Glutamatergic neuron (in vitro differentiated cells): Measurements from ENCODE around the gene SPRY4. TPM values are rescaled to one million over a fixed set of nuclear protein-coding genes. Genes with fewer than 3 reads are reported as not detected.
A peak's percentile ranks its signal among the peaks of the same experiment; 100 is the strongest.

Experiments
- DNase-seq: peaks from one replicate; pipeline ENCODE4 v3.0.0; 2022
- H3K27ac Mint-ChIP-seq: one replicate; pipeline ENCODE4 v1.8.0; 2020; ENCODE audit warnings: mild to moderate bottlenecking, mixed read lengths, inconsistent platforms; ENCODE audit not compliant: unreplicated experiment
- H3K27me3 Mint-ChIP-seq: one replicate; pipeline ENCODE4 v1.8.0; 2020; ENCODE audit warnings: mild to moderate bottlenecking, moderate library complexity, mixed read lengths, inconsistent platforms; ENCODE audit not compliant: unreplicated experiment
- H3K36me3 Mint-ChIP-seq: one replicate; pipeline ENCODE4 v1.8.0; 2020; ENCODE audit warnings: mild to moderate bottlenecking, mixed read lengths, inconsistent platforms; ENCODE audit not compliant: unreplicated experiment
- H3K4me1 Mint-ChIP-seq: one replicate; pipeline ENCODE4 v1.8.0; 2020; ENCODE audit warnings: mild to moderate bottlenecking, low read depth, mixed read lengths, inconsistent platforms; ENCODE audit not compliant: unreplicated experiment
- H3K4me3 Mint-ChIP-seq: one replicate; pipeline ENCODE4 v1.8.0; 2020; ENCODE audit warnings: mild to moderate bottlenecking, mixed read lengths, inconsistent platforms; ENCODE audit not compliant: unreplicated experiment
- H3K9me3 Mint-ChIP-seq: one replicate; pipeline ENCODE4 v1.8.0; 2020; ENCODE audit warnings: mild to moderate bottlenecking, moderate library complexity, mixed read lengths, inconsistent platforms; ENCODE audit not compliant: unreplicated experiment
- total RNA-seq: library from RNA; stranded (reverse); fragmentation: NEBNext Ultra II Directional; extraction: Animal tissue kit (Norgen Biotek cat#: 25700); gene quantifications from one replicate; pipeline ENCODE4 v1.2.1, GENCODE V29; 2021; ENCODE audit not compliant: unreplicated experiment
- TF ChIP-seq, protein P1 (sequence below): fragments of 200-600 bp; sonication (generic); IDR thresholded peaks from one replicate; pipeline ENCODE4 v1.5.0; 2021; ENCODE audit not compliant: partially characterized antibody, unreplicated experiment

The SPRY4 gene
- total RNA-seq, 1 donor from 2014 or later = 12.5 TPM

DNA sequence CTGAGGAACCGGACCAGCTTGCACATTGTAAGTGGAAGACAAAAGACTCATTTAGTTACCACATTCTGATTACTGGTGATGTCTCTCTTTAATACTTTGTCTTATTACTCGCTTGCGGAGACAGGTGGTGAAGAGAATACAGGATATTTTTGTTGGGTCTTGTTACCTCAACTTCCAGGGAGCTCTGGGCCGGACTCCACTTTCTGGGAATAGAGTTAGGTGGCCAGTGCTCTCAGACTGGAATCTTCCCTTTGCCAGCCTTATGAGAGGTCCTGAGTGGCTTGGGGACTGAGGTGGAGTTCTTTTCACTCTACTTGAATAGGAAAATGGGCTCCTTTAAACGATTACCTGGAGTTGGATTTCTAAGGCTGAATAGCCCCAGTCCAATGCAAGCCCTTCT lies 33.3 kb upstream of the SPRY4 start:
- Mint-ChIP-seq H3K27ac (no peak overlapping the region), H3K4me1 (peaks cover 9% of the 10 kb centered on the region), H3K4me3 (peak overlapping the region; percentile 81), H3K9me3 (peaks cover 3% of the 10 kb centered on the region), H3K36me3 (no peaks in the 10 kb centered on the region), H3K27me3 (peaks cover 6% of the 10 kb centered on the region)
- TF ChIP-seq, protein P1, sequence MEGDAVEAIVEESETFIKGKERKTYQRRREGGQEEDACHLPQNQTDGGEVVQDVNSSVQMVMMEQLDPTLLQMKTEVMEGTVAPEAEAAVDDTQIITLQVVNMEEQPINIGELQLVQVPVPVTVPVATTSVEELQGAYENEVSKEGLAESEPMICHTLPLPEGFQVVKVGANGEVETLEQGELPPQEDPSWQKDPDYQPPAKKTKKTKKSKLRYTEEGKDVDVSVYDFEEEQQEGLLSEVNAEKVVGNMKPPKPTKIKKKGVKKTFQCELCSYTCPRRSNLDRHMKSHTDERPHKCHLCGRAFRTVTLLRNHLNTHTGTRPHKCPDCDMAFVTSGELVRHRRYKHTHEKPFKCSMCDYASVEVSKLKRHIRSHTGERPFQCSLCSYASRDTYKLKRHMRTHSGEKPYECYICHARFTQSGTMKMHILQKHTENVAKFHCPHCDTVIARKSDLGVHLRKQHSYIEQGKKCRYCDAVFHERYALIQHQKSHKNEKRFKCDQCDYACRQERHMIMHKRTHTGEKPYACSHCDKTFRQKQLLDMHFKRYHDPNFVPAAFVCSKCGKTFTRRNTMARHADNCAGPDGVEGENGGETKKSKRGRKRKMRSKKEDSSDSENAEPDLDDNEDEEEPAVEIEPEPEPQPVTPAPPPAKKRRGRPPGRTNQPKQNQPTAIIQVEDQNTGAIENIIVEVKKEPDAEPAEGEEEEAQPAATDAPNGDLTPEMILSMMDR = no peak
- DNase-seq = no peak

DNA sequence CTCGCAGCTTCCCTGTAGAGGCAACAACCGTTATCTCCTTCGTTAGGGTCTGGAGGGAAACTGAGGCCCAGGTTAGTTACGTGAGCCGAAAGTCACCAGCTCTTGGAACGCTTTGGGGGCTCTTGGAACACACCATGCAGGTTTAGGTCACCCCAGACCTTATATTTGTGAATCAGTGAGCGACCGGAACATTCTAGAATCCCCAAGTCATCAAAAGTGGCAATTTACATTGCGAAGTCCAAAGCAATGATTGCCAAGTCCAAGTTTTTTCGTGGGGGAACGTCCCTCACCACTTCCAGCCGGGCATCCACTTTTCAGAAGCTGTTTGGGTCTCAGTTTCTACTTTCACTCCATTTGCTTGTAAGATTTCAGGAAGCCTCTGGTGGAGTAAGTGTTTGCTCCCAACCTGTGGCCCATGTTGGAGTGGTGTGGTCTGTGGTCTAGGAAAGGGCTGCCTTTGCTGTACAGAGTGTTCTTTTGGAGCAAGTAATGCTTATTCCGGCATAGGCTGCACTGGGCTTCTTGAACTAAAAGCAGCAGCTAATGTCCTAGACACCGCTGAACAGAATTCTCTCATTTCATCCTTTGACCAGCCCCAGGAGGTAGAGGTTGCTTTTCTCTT lies 32.8 kb upstream of the SPRY4 start:
- Mint-ChIP-seq H3K9me3 (no peaks in the 10 kb centered on the region), H3K4me3 (peak overlapping the region; percentile 81), H3K36me3 (no peaks in the 10 kb centered on the region), H3K27ac (peak overlapping the region; percentile 81), H3K4me1 (peaks cover 9% of the 10 kb centered on the region), H3K27me3 (peaks cover 6% of the 10 kb centered on the region)
- DNase-seq = no peak
- TF ChIP-seq, protein P1 = no peak

DNA sequence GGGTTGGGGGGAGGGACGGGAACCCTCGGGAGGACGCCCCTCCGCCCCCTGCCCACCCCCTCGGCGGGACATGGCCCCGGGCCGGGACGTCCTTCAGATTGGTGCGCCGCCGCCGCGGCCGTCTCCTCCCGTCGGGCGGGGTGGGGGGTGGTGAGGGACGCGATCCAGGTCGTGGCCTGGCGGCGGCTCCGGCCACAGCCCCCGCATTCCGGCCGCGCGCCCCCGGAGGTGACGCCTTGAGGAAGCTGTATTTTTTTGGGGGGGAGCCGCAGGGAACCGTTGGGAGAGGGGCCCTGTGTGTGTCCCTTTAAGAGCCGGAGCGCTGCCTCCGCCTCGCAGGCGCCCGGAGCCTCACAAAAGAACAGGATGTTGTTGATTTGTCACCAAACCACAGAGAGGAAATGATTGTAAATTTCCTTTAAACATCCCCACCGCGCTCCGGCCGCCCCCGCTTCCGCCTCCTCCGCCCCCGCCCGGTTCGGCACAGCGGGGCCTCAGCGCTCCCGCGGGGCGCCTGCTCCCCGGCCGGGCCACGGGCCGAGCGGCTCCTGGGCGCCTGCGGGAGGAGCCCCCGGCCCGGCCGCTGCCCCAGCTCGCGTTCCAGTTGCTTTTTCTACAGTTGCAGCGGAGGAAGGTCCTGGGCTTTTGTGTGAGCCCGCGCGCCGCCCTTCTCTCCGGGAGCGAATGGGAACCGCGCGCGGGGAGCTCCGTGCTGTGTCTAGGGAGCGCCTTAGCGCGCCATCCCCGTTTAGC lies 32.1 kb upstream of the SPRY4 start:
- H3K27ac Mint-ChIP-seq = peak overlapping the region; percentile 81
- DNase-seq = peak; percentile 78
- no peaks in the 10 kb centered on the region for H3K36me3 Mint-ChIP-seq
- H3K4me3 Mint-ChIP-seq = peak overlapping the region; percentile 85
- H3K27me3 Mint-ChIP-seq = peaks cover 6% of the 10 kb centered on the region
- peaks cover 9% of the 10 kb centered on the region for H3K4me1 Mint-ChIP-seq
- no peaks in the 10 kb centered on the region for H3K9me3 Mint-ChIP-seq
- TF ChIP-seq, protein P1 = no peak

- TF ChIP-seq, protein P1 = no peak
- Mint-ChIP-seq H3K36me3 (no peaks in the 10 kb centered on the region), H3K9me3 (no peaks in the 10 kb centered on the region), H3K27ac (peak overlapping the region; percentile 82), H3K4me3 (peak overlapping the region; percentile 85), H3K27me3 (peaks cover 5% of the 10 kb centered on the region), H3K4me1 (peaks cover 9% of the 10 kb centered on the region)
- no peak for DNase-seq
Observed at GRCh38 chr5:142356349-142356715, 31.5 kb upstream of the SPRY4 start.

DNA sequence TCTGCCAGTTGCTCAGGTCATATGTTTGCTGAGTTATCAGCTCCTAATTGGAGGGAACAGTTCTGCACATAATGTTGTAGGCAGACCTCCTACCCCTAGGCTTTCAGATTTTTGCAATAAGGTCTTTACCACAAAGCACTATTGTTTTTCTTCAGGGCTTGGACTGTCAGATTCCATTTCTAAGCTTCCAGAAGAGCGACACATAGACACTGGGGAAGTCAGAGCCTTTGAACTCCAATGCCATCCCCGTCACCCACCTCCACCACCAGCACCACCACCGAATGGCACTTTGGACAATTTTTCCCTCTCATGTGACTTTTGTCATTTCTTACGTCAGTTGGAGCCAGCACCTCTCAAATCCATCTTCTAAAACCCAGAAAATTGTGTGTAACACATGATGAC lies 28.3 kb upstream of the SPRY4 start:
- no peak overlapping the region for H3K4me3 Mint-ChIP-seq

More for the DNA sequence above, 28.3 kb upstream of the SPRY4 start:
- H3K4me1 Mint-ChIP-seq = peaks cover 3% of the 10 kb centered on the region
- no peak overlapping the region for H3K27ac Mint-ChIP-seq
- H3K9me3 Mint-ChIP-seq = no peaks in the 10 kb centered on the region
- TF ChIP-seq, protein P1 = no peak
- H3K27me3 Mint-ChIP-seq = peaks cover 5% of the 10 kb centered on the region
- no peak for DNase-seq
- H3K36me3 Mint-ChIP-seq = no peaks in the 10 kb centered on the region
